GM19397 (cell line): ENCODE results near the gene GALNT12.

Experiments
- ATAC-seq: cut with Tn5 transposase; IDR thresholded peaks from one replicate; pipeline ENCODE4 v1.9.1; 2021; ENCODE audit warnings: mild to moderate bottlenecking, moderate library complexity; ENCODE audit not compliant: unreplicated experiment

Gene GALNT12

GRCh38 chr9:98877311-98877710, 69.8 kb downstream of the GALNT12 start:
- ATAC-seq: no peak

DNA sequence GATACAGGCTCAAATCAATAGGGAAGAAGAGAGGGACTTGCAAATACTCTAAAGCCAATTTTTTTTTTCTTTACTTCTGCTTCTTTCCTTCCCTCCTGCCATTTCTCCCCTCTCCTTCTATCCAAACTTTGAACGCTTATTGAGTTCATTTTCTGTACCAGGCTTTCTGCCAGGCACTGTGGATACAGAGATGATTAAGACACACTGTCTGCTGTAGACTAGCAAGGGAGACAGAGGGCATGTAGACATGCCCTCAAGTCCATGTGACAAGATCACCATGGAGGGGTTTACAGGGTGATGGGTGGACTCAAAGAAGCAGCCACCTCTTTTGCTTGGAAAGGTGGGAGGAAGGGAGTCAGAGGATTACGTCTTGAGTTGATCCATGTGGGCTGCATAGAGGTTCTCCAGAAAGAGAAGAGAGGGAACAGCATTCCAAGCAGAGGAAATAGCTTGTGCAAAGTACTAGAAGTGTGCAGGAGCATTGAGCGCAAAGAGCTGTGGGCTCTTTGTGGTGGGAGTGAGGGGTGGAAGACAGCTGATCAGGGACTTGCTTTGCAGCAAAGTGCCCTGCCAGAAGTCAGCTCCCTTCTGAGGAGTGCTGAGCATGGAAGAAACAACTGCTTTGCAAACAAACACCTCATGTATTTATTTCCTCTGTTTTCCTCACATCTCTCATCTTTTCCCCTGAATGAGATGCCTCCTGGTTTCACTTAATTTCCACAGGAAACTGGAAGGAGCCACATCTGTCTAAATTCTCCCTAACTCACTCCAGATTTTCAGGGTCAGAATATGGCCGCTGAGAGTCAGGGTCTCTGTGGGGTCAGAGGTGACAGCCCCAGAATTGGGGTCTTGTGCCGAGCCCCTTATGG, 71.9 kb downstream of the GALNT12 start:
- no peak for ATAC-seq

DNA sequence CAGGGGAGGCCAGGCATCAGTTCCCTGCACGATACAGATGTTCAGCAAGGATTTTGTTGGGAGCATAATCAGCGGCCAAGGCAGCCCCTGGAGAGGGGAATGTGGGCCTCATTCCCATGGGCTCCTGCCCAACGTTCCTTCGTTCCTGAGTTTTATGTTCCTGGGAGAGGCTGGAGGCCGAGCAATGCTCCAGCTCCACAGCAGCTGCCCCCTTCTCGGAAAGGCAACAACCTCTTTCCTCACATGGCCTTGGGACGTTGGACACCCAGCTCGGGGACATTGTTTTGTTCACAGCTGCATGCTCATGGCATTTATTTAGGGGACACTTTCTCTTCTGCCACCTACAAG, 72.5 kb downstream of the GALNT12 start:
- no peak for ATAC-seq

DNA sequence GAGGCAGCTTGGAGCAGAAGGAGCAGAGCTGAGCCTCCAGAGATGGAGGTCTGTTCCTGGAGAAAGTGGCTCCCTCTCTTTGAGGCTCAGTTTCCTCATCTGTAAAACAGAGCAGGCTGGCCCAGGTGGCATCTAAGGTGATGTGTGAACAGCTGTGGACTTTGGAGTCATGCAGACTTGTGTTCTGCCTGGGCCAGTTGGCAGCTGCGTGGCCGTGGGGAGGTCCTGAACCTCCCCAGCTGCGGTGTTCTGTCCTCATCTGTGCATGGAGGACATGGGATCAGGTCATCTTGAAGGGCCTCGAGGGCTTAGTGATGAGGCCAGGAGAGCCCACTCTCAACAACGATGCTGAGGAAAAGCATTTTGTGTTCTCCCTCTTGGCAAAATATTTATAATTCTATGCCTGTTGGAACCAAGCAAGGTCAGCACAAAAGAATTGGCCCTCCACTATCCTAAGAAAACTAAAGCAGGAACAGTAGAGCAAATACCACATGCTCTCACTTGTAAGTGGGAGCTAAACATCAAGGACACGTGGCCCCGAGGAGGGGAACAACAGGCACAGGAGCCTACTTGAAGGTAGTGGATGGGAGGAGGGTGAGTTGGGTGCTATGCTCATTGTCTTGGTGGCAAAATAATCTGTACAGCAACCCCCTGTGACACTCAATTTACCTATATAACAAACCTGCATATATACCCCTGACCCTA, 73.0 kb downstream of the GALNT12 start:
- no peak for ATAC-seq

- no peak for ATAC-seq
These were observed 73.9 kb downstream of the GALNT12 start for GRCh38 chr9:98881356-98881755.

- ATAC-seq: no peak
These were observed 74.5 kb downstream of the GALNT12 start for GRCh38 chr9:98881836-98882568.

GRCh38 chr9:98882569-98882923, 75.1 kb downstream of the GALNT12 start:
- no peak for ATAC-seq

GRCh38 chr9:98883276-98883675, 75.8 kb downstream of the GALNT12 start:
- no peak for ATAC-seq

GRCh38 chr9:98884849-98885248, 77.4 kb downstream of the GALNT12 start:
- ATAC-seq: no peak

GRCh38 chr9:98885575-98886295, 78.3 kb downstream of the GALNT12 start:
- no peak for ATAC-seq

DNA sequence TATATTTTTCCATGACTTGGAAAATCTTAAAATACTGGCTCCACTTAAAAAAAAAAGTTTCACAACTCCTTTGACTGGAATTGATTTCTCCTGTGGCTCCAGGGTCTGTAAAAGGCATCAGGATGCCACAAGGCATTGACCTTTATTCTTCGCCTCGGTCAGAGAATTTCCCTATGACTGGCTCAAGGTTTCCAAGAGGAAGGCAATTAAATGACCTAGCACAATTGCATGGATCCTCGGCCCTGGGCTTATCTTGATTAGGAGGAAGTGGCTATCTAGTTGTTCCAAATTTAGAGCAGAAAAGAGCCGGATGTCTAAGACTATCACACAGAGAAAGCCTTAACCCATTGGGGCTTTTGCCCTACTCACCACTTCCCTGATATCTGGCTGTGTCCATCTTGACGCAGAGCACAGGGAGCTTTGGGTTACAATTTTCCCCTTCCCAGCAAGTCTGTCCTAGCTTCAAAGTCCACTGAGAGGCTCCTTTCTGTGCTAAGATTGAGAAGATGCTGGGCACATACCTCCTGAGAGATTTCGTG, 79.3 kb downstream of the GALNT12 start:
- no peak for ATAC-seq

GRCh38 chr9:98887918-98888510, 80.5 kb downstream of the GALNT12 start:
- no peak for ATAC-seq

DNA sequence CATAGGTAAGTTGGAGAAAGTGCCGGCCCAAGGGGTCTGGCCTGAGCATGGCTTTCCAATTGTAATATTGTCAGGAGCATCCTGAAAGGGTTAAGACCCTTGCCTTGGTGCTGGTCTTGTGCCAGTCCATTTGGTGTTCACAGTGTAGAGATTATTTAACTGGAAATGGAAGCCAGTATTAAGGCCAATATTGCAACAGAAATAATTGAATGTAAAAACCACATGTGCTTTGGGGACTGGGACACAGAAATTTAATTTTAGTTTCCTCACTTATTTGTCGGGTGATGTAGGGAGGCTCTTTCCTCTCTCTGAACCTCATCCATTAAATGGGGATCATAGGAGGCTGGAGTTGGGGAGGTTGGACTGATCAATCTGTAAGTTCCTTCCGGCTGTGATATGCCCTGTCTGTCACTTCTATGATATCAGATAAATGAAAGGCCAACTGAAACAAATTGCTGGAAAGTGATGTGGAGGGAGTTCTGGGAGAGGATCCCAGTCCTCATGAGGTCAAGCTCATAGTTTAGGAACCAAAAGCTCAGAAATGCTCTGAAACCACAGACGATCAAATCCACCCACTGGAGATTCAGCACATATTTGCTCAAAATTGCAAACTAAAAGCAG, 81.4 kb downstream of the GALNT12 start:
- no peak for ATAC-seq

- no peak for ATAC-seq
These were observed 82.8 kb downstream of the GALNT12 start for GRCh38 chr9:98890256-98890655.

- ATAC-seq: no peak
These were observed 84.8 kb downstream of the GALNT12 start for GRCh38 chr9:98892288-98892687.

DNA sequence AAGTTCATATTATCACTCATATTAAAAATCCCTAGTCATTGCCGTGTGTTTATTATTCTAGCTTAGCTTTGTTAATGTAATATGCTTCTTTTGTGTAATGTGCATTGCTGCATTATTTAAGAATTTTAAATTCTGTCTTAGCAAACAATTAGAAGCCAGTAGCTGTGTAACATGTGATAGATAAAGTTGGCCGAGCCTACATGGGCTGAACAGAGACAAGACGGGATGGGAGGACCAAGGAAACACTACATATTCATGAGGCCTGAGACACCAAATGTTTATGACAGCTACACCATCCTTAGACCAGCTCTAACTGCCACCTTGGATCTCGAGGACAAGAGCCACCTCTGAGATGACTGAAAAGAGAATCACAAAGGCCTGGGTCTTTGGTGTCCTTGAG, 85.2 kb downstream of the GALNT12 start:
- ATAC-seq: no peak

GRCh38 chr9:98894171-98894570, 86.7 kb downstream of the GALNT12 start:
- no peak for ATAC-seq

DNA sequence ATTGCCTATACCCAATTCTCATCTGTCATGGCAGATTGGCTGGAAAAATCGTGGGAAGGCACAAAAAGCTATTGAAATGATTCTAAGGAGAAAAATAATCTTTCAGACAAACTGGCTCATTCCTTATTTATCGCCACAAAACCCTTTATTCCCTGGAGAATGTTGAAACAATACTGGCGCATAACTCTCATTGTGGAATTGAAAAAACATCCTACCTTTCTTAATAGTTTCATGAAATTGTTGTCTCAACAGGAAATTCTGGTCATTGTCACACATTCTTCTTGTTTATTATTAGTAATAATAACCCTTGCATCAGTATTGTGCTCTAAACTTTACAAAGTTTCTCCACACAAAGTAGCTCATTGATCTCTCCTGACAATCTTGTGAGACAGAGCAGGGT, 87.3 kb downstream of the GALNT12 start:
- ATAC-seq: no peak

GRCh38 chr9:98896632-98897031, 89.2 kb downstream of the GALNT12 start:
- ATAC-seq: no peak

- ATAC-seq: no peak
These were observed 90.3 kb downstream of the GALNT12 start for GRCh38 chr9:98897745-98898144.
